WTC11 (cell line): ENCODE measurements around the gene CBS.

Experiments
- CTCF ChIP-seq: fragments of 200-600 bp; IDR thresholded peaks from 2 replicates; pipeline ENCODE4 v1.8.0; 2022; ENCODE audit warnings: antibody characterized with exemption
- E2F4 ChIP-seq: sonication (generic); formaldehyde crosslinking; IDR thresholded peaks from 2 replicates; pipeline ENCODE4 v1.8.1; 2022; ENCODE audit warnings: low read depth, mild to moderate bottlenecking, moderate library complexity, missing genetic modification reagents, borderline replicate concordance
- ETV6 ChIP-seq: sonication (generic); formaldehyde crosslinking; IDR thresholded peaks from 2 replicates; pipeline ENCODE4 v1.8.1; 2022; ENCODE audit warnings: mild to moderate bottlenecking, missing genetic modification reagents
- FOXK1 ChIP-seq: sonication (generic); formaldehyde crosslinking; IDR thresholded peaks from 2 replicates; pipeline ENCODE4 v1.8.0; 2022; ENCODE audit warnings: mild to moderate bottlenecking, moderate library complexity, missing genetic modification reagents
- NR2C2 ChIP-seq: sonication (generic); formaldehyde crosslinking; IDR thresholded peaks from 2 replicates; pipeline ENCODE4 v1.8.0; 2022; ENCODE audit warnings: mild to moderate bottlenecking, missing genetic modification reagents
- OVOL2 ChIP-seq: fragments of 250-450 bp; sonication (Bioruptor Pico); IDR thresholded peaks from 2 replicates; pipeline ENCODE4 v1.9.0; 2021; ENCODE audit warnings: mild to moderate bottlenecking, borderline replicate concordance
- USF2 ChIP-seq: sonication (generic); formaldehyde crosslinking; IDR thresholded peaks from 2 replicates; pipeline ENCODE4 v1.8.1; 2023; ENCODE audit warnings: mild to moderate bottlenecking, missing genetic modification reagents, moderate library complexity
- ZSCAN18 ChIP-seq: fragments of 250-450 bp; sonication (Bioruptor Pico); IDR thresholded peaks from 2 replicates; pipeline ENCODE4 v2.1.2; 2022; ENCODE audit warnings: mild to moderate bottlenecking, moderate library complexity

GRCh38 chr21:43024439-43025136 lies 51.0 kb downstream of the CBS start:
- no peak for TF ChIP-seq E2F4 (CRISPR knock-in tag)
- no peak for TF ChIP-seq FOXK1 (CRISPR knock-in tag)
- no peak for TF ChIP-seq CTCF
- no peak for TF ChIP-seq USF2 (CRISPR knock-in tag)
- TF ChIP-seq OVOL2 (CRISPR knock-in tag): no peak
- no peak for TF ChIP-seq ZSCAN18 (CRISPR knock-in tag)
- TF ChIP-seq NR2C2 (CRISPR knock-in tag): no peak
- TF ChIP-seq ETV6: no peak
